Endodermal cell (in vitro differentiated cells): ENCODE measurements around the gene NMRK1. TPM values are rescaled to one million over a fixed set of nuclear protein-coding genes. Genes with fewer than 3 reads are reported as not detected.

Experiments used
- DNase-seq: peaks from one replicate; pipeline ENCODE4 v3.0.0-alpha.2; 2017
- H3K27ac ChIP-seq: 2 replicates; pipeline ENCODE4 v1.5.1; 2013; ENCODE audit warnings: mild to moderate bottlenecking, low read depth, low read length, moderate library complexity
- H3K27me3 ChIP-seq: 2 replicates; pipeline ENCODE4 v1.6.1; 2013; ENCODE audit warnings: mild to moderate bottlenecking, low read length, moderate library complexity; ENCODE audit not compliant: insufficient read depth, control insufficient read depth, poor library complexity, severe bottlenecking
- H3K36me3 ChIP-seq: 2 replicates; pipeline ENCODE4 v1.7.0; 2013; ENCODE audit warnings: mild to moderate bottlenecking, low read length, moderate library complexity; ENCODE audit not compliant: control insufficient read depth, insufficient read depth
- H3K4me1 ChIP-seq: one replicate; pipeline ENCODE4 v1.7.0; 2013; ENCODE audit warnings: low read length; ENCODE audit not compliant: control insufficient read depth, insufficient read depth
- H3K4me3 ChIP-seq: 2 replicates; pipeline ENCODE4 v1.5.1; 2013; ENCODE audit warnings: mild to moderate bottlenecking, low read length, moderate library complexity
- H3K9ac ChIP-seq: 2 replicates; pipeline ENCODE4 v1.6.1; 2013; ENCODE audit warnings: mild to moderate bottlenecking, low read length, moderate library complexity; ENCODE audit not compliant: poor library complexity, severe bottlenecking; ENCODE audit errors: extremely low read depth
- H3K9me3 ChIP-seq: 2 replicates; pipeline ENCODE4 v1.6.1; 2013; ENCODE audit warnings: mild to moderate bottlenecking, low read length, moderate library complexity; ENCODE audit not compliant: control insufficient read depth
- H3K27ac Mint-ChIP-seq: 2 replicates; pipeline ENCODE4 v1.8.0; 2020; ENCODE audit warnings: mixed read lengths
- H3K27me3 Mint-ChIP-seq: 2 replicates; pipeline ENCODE4 v1.8.0; 2021; ENCODE audit warnings: mild to moderate bottlenecking, mixed read lengths; ENCODE audit not compliant: insufficient read depth
- H3K36me3 Mint-ChIP-seq: 2 replicates; pipeline ENCODE4 v1.8.0; 2020; ENCODE audit warnings: low read depth, mixed read lengths
- H3K4me1 Mint-ChIP-seq: 2 replicates; pipeline ENCODE4 v1.8.0; 2020; ENCODE audit warnings: mixed read lengths
- H3K4me3 Mint-ChIP-seq: 2 replicates; pipeline ENCODE4 v1.8.0; 2020; ENCODE audit warnings: mild to moderate bottlenecking, moderate library complexity, mixed read lengths
- H3K9me3 Mint-ChIP-seq: 2 replicates; pipeline ENCODE4 v1.8.0; 2020; ENCODE audit warnings: mild to moderate bottlenecking, mixed read lengths
- CTCF ChIP-seq: fragments of 200-600 bp; sonication (generic); conservative IDR thresholded peaks from 2 replicates; pipeline ENCODE4 v1.5.0; 2021; ENCODE audit warnings: antibody characterized with exemption, mild to moderate bottlenecking
- WGBS, 2 experiments: methylation state at CpG; one replicate each; pipeline versions ENCODE4 v1.1.5 to v1.1.7; 2013; ENCODE audit warnings: missing lambda C conversion rate in 2 of 2, mixed read lengths in 1 of 2; ENCODE audit not compliant: insufficient coverage in 1 of 2, insufficient read length in 1 of 2; 5-methylcytosine and 5-hydroxymethylcytosine counted together
- total RNA-seq, 2 donors: library from RNA; stranded (reverse); fragmentation: NEBNext Ultra II Directional in 1 of 2; extraction: Animal tissue kit (Norgen Biotek cat#: 25700) in 1 of 2; gene quantifications; 2 replicates in 1 of 2; 3 replicates in 1 of 2; pipeline ENCODE4 v1.2.1, GENCODE V29; 2021

The NMRK1 gene
- total RNA-seq, 2 donors from 2014 or later = 14.0 to 29.0 TPM

DNA sequence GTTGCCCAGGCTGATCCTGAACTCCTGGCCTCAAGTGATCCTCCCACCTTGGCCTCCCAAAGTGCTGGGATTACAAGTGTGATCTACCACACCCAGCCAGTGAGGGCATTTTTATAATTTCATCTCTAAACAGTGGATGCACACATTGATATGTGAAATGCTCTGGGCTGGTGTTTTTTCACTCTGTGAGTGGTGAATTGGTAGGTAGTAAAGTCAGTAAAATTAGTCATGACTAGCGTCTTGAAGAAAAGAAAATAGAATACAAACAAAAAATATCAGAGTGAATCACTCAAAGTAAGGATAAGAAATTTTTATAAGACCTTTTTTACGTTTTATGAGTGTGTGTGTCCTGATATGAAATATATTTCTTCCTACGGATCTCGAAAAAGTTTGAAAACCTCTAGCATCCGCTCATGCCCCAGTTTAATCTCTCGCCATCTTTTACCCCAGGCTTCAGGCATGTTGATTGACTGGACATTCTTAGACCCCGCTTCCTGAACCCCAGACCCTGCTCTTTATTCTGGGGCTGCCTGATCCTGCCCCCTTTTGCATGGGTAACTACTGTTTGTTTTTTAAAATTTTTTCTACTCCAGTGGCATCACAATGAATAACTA is 14.3 kb upstream of the NMRK1 start:
- H3K4me3 Mint-ChIP-seq = no peak overlapping the region
- TF ChIP-seq CTCF = no peak
- H3K27me3 Mint-ChIP-seq = no peaks in the 10 kb centered on the region
- Histone ChIP-seq H3K4me3 (no peak overlapping the region), H3K27me3 (no peaks in the 10 kb centered on the region), H3K27ac (no peak overlapping the region), H3K9ac (no peak overlapping the region), H3K4me1 (no peaks in the 10 kb centered on the region), H3K36me3 (no peaks in the 10 kb centered on the region), H3K9me3 (no peaks in the 10 kb centered on the region)
- DNase-seq = no peak
- WGBS, 2 experiments = 84 to 99% methylated on average over 3 to 7 of the region's 7 CpGs
- H3K9me3 Mint-ChIP-seq = no peaks in the 10 kb centered on the region
- H3K36me3 Mint-ChIP-seq = no peaks in the 10 kb centered on the region
- no peak overlapping the region for H3K27ac Mint-ChIP-seq
- H3K4me1 Mint-ChIP-seq = no peaks in the 10 kb centered on the region

- Mint-ChIP-seq H3K4me1 (no peaks in the 10 kb centered on the region), H3K9me3 (no peaks in the 10 kb centered on the region), H3K27me3 (no peaks in the 10 kb centered on the region), H3K4me3 (no peak overlapping the region), H3K36me3 (no peaks in the 10 kb centered on the region), H3K27ac (peak overlapping the region; percentile 11)
- H3K9me3 ChIP-seq = no peaks in the 10 kb centered on the region
- H3K27me3 ChIP-seq = no peaks in the 10 kb centered on the region
- TF ChIP-seq CTCF = no peak
- H3K36me3 ChIP-seq = no peaks in the 10 kb centered on the region
- no peak overlapping the region for H3K27ac ChIP-seq
- no peak overlapping the region for H3K9ac ChIP-seq
- peak; percentile 56 for DNase-seq
- 86 to 87% methylated on average over 6 to 9 of the region's 9 CpGs for WGBS, 2 experiments
- H3K4me1 ChIP-seq = no peaks in the 10 kb centered on the region
- no peak overlapping the region for H3K4me3 ChIP-seq
Observed at GRCh38 chr9:75101004-75101588, 13.1 kb upstream of the NMRK1 start.

- 94 to 95% methylated on average over 3 to 4 of the region's 4 CpGs for WGBS, 2 experiments
- Histone ChIP-seq H3K36me3 (no peaks in the 10 kb centered on the region), H3K4me1 (peaks cover 8% of the 10 kb centered on the region), H3K9me3 (no peaks in the 10 kb centered on the region), H3K9ac (no peak overlapping the region), H3K27ac (no peak overlapping the region), H3K27me3 (no peaks in the 10 kb centered on the region), H3K4me3 (no peak overlapping the region)
- Mint-ChIP-seq H3K4me3 (no peak overlapping the region), H3K27me3 (no peaks in the 10 kb centered on the region), H3K4me1 (peaks cover 11% of the 10 kb centered on the region), H3K27ac (no peak overlapping the region), H3K9me3 (no peaks in the 10 kb centered on the region), H3K36me3 (no peaks in the 10 kb centered on the region)
- no peak for DNase-seq
- no peak for TF ChIP-seq CTCF
Observed at GRCh38 chr9:75096796-75097195, 8.8 kb upstream of the NMRK1 start.
